ENCODE measurements around the gene CACNA2D4. TPM values are rescaled to one million over a fixed set of nuclear protein-coding genes. Genes with fewer than 3 reads are reported as not detected.
"Not testable (repeated sequence)": the region's sequence is repeated elsewhere in the genome, so short reads cannot be mapped to it uniquely, and the experiment has no call there.

CACNA2D4 gene
- total RNA-seq, 1 experiment from 2014 or later: 0.74 TPM

DNA sequence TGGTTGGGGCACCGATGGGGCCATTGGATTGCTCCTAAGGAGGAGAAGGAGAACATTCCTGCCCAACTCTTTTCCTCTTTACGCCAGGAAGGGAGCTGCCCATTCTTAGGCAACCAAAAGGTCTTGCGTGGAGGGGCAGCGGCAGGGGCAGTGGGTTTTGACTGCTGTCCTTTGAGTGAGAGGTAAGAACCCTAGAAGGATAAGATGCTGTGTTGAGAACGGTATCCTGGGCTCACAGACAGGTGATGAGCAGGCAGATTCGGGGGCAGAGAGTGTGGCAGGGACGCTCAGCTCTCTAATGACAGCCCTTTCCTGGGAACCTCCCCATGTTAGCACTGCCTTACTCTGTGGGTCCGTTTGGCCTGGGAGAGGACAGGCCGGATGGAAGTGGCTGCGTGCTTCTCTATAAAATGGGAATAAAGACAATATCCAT, 84.8 kb downstream of the CACNA2D4 start:
- no peak for DNase-seq (ENCODE audit: low read depth)

DNA sequence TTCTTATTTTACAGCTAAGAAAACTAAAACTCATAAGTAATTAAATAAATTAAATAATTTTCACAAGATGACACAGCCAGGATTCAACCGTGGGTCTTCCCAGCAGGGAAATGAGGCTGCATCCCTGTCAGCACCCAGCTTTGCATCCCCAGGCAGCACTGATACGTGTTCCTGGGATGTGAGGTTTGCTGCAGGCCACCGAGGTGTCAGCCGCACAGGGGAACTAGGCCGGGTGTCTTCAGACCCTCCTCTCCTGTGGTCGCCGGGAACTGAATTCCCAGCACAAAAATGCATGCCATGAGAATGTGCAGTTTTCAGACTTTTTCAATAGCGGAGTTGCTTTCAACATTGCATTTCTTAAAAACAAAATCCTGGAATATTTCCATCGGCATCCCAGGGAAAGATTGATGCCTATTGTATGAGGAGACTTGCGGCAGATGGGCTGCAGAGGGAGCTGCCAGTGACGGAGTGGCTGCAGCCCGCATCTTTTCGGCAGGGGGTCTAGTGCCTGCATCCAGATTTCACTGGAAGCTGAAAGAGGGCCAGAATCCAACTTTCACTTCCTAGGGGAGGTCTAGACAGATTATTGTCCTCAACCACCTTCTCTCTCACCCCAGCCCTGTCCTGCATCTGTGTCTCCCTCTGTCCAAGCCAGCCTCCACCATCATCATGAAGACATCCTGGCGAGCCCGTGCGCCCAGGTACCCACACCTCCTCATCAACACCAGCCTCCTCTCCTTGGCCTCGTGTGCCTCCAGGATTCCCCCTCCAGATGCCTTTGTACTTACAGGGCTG, 85.5 kb downstream of the CACNA2D4 start:
- DNase-seq (ENCODE audit: low read depth): no peak

DNA sequence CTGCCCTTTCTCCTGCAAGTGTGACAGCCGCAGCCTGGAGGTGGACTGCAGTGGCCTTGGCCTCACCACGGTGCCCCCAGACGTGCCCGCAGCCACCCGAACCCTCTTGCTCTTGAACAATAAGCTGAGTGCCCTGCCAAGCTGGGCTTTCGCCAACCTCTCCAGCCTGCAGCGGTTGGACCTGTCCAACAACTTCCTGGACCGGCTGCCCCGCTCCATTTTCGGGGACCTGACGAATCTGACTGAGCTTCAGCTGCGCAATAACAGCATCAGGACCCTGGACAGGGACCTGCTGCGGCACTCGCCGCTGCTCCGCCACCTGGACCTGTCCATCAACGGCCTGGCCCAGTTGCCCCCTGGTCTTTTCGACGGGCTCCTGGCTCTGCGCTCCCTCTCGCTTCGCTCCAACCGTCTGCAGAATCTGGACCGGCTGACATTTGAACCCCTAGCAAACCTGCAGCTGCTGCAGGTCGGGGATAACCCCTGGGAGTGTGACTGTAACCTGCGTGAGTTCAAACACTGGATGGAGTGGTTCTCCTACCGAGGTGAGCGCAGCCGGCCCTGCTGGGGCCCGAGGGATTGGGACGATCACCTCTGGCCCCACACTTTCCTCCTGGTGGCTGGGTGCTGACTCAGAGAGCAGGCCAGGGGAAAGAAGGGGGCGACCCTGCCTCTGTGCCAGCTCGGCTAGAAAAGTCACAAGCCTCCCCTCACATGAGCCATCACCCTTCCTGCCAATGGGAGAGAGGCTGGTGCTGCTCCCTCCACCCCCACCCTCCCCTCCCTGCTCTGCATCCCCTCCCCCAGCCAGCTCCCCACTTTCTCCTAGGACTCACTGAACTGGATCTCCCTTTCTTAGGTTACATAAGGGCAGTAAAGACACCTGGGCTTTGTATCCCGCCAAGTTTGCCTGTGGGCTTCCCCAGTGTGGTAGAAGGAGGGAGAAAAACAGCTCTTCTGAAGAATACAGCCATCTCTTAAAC, 87.2 kb downstream of the CACNA2D4 start:
- DNase-seq (ENCODE audit: low read depth): peak; percentile 66

DNA sequence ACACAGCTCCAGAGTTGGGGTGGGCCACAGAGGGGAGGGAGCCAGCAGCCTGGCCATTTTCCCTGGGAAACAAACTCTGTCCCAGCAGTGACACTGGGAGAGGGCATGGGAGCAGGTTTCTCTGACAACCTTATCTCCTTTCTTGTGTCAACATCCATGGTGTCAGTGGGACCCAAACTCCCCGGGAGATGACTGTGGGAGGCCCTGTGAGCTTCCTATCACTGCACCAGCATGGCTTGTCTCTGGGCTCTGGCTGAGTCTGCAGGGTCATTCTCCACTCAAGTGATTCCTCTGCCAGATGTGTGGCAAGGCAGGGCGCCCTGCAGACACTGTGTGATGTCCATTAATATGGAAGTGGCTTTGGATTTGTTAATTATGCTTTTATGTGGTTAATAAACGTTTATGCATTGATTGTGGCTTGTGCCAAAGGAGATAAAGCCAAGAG, 88.0 kb downstream of the CACNA2D4 start:
- DNase-seq (ENCODE audit: low read depth): no peak

DNA sequence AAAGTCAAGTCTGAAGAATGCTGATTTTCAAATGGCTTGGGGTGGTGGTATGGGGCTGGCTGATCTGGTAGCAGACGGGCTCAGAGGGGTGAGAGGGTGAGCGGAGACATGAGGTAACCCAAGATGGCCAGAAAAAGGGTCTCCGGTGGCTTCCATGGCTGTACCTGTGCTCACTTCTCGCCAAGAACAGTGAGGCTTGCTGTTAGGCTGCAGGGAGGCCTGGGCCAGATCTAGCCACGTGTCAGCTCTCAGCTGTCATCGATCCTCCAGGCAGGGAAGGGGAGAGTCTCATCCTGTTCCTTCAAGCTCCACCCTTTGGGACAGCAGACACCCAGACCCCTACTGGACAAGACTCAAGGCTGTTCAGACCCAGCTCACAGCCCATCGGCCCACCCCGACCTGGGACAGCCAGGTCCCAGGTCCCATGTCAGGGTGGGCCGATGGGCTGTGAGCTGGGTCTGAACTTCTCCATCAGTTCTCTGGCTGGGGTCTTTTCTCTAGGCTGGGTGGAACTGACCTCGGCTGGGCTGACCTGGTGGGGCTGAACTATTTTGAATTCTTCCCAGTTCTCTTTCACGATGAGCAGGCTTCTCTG, 89.0 kb downstream of the CACNA2D4 start:
- DNase-seq (ENCODE audit: low read depth): no peak

DNA sequence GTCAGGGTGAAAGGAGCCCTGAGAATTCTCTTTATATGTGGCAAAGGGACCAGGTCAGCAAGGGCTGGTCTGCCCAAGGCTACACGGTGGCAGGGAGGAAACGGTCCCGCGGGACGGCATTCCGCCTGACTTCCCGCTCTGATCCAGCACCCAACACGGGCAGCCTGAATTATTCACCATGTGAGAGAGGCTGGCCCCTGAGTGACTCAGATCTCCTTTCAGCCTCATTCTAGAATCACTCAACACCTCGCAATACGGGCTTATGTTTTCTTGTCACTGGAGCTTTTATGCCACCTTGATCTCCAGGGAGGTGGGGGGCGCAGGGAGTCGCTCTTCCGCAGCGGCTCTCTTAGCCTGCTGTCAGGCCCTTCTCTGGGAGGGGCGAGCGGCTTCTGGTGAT, 89.6 kb downstream of the CACNA2D4 start:
- peak; percentile 78 for DNase-seq (ENCODE audit: low read depth)

DNA sequence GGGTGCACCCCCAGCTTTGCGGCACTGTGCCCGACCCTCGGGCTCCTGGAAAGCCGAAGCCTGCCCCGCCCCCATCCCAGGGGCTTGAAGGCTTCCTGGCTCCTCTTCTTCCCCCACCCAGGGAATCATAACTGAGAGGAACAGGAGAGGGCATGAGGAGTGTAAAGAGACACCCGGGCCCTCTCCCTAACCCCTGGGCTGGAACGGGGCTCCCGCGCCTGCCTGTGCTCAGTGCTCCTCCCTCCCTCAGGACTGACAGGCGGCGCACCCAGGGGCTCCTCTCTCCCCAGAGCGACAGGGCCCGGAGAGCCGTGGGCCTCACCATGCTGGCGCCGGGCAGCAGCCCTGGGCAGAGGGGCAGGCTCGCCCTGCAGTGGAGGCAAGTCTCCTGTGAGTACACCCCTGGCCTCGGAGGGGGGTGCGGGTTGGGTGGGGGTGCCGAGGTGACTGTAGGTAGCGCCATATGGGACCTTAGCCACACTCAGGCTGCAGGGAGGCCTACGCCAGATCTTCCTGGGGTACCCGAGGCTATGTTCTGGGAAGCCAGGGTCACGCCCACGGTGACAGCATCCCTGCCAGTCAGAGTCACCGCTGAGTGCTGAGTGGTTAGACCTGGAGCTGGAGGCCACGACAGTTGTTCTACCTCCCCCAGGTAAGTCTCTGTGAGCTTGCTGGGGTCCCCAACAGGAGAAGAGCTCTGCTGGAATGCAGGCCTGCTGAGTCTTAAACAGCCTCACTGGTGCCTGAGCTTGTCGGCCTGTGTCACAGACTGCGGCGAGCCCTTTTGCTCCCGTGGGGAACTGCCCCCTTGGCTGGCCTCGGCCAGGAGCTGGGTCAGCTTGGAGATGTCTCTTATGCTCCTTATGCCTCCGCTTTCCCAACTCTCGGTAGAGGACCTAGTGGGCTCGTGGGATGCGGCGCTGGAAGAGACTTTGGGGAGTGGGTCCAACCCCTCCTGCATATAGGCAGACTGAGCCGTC, 90.3 kb downstream of the CACNA2D4 start:
- DNase-seq (ENCODE audit: low read depth): no peak

DNA sequence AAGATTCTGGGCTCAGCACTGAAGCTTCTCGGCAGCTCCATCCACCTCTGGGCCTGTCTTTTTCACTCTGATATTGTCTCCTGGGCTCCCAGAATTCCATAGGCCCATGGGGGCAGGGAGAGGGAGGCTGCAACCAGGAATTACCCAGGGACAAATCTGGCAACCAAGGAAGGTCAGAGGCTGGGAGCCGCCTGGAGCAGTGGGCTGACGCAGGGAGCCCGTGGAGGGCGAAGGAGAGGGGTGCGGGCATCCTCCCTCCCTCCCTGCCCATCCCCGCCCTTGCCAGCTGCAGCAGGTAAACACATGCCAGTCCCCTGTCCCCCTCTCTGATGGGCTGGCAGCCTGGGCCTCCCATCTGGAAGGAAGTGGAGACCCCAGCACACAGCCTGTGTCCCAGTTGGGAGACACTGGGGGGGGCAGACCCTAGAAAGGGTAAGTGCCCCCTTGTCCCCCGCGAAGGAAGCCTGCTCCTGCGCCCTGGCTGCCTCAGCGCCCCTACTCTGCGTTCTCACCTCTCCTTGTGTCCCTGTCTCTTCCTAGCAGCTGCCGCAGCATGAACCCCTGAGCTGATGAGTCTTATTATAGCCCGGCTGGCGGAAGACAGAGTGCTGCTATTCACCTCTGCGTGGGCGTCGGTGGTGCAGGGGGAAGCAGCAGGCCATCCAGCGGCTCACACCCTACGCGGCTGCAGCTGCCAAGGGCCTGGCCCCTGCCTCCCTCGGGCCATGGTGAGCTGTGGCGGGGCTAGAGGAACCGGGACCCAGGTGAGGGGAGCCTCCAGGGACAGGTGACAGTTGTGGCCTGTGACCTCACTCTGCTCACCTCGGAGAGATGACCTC, 91.4 kb downstream of the CACNA2D4 start:
- DNase-seq (ENCODE audit: low read depth): peak; percentile 36

DNA sequence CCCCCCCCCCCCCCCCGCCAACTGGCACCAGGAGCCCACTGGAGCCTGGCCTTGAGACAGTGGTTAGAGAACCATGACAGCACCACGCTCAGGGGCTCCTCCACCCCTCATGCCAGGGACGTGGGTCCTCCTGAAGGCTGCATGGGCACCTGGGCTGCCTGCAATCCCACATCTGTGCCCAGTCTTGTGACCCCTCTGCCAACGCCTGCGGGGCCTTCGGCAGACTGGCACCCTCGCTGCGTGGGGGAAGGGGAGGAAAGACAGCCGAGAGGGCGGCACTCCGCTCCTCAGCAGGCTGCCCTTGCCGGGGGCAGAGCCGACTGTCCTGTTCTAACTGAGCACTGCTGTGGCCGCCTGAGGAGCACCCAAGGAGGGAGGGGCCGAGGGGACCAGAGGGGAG, 92.1 kb downstream of the CACNA2D4 start:
- DNase-seq (ENCODE audit: low read depth): no peak

DNA sequence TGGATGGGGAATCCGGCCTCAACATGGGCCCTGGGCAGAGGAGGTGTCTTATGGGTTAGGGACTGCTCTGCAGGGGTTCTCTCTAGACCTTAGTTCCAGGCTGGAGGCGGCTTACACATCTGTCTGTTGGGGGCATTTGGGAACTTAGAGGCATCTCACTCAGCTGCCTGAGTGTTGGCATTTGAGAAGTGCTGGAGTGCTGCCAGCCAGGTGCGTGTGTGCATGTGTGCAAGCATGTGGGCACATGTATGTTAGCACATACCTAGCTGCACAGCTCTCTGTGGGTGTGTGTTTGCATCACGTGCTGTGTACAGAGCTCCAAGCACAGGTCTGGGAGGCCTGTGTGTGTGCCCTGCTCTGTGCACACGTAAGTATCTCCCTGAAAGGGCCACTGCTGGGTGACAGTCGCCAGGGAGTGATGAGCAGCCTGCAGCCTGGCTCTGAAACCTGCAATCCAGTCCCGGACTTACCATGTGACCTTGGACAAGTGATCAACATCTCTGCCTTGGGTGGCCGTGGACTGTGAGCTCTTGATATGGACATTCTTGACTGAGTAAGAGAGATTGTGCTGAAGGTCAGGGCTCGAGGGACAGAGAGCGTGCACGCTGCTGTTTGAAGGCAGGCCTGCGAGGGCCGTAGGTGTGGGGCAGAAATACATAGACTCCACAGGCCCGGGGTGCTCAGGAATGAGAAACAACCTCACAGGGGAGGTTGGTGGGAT, 92.9 kb downstream of the CACNA2D4 start:
- DNase-seq (ENCODE audit: low read depth): no peak

DNA sequence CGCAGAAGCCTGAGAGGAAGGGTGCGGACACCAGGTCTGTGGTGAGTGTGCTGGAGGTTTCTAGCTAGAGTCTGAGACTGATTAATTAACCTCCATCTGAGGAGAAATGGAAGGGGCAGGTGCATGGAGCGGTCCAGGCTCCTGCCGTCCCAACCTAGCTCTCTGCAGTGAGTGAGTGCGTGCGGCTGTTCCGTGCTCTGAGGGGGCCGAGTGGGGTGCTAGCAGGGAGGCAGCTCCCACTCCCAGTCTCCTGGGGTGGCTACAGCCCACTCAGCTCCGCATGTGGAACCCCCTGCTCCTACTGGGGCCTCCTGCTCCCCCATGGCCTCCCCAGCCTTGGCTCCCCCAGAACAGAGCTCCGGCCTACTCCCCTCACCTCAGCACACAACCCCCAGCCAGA, 95.2 kb downstream of the CACNA2D4 start:
- DNase-seq (ENCODE audit: low read depth): no peak

DNA sequence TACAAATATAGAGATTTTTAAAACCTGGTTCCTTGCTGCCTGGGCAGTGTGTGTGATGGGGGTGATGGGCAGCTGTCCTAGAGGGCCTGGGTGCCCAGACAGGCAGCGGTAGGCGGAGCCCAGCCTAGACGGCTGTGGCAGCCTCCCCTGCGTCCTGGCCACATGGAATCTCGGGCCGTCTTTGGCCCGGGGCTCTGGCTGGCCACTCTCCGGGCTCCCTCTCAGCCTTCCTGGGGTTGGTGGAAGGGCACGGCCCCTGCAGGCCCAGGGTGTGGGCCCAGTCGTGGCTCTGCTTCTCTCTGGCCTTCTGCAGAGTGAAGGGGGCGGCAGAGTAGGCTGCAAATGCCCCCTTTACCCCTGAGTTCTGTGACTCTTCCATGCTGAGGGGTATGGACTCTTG, 95.8 kb downstream of the CACNA2D4 start:
- no peak for DNase-seq (ENCODE audit: low read depth)

DNA sequence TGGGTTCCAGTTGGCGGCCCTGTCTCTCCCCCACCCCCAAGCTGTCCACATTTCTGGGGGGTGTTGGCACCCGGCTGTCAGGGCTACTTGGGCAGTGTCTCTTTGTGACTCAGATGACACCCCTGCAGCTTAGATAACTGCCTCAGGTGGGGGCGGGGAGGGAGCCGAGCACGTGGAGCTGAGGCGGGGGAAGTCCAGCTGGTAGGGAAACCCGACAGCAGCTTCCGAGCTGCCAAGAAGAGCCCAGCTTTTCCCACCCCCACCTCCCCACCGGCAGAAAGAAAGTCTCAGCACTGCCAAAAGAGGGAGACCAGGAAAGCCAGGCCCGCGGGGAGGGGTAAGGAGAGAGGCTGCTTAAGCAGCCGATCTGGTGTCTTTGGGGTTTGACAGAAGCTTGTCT, 96.6 kb downstream of the CACNA2D4 start:
- no peak for DNase-seq (ENCODE audit: low read depth)

DNA sequence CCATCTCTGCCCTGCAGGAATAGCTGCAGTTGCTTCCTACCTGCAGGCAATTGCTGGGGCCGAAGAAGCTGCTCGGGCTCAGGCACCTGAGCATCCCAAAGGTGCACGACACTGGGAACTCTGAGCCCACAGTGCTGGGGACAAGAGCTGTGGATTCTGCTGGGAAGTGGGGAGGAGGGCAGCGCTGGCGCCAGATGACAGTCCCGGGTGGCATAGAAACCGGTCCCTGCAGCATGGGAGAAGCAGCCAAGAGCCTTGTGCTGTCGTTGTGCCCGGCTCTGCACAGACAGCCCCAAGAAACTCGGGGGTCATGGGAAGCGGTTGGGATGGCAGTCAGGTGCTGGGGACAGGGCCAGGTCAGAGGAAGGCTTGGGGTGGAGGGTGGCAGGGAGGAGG, 97.6 kb downstream of the CACNA2D4 start:
- no peak for DNase-seq (ENCODE audit: low read depth)

DNA sequence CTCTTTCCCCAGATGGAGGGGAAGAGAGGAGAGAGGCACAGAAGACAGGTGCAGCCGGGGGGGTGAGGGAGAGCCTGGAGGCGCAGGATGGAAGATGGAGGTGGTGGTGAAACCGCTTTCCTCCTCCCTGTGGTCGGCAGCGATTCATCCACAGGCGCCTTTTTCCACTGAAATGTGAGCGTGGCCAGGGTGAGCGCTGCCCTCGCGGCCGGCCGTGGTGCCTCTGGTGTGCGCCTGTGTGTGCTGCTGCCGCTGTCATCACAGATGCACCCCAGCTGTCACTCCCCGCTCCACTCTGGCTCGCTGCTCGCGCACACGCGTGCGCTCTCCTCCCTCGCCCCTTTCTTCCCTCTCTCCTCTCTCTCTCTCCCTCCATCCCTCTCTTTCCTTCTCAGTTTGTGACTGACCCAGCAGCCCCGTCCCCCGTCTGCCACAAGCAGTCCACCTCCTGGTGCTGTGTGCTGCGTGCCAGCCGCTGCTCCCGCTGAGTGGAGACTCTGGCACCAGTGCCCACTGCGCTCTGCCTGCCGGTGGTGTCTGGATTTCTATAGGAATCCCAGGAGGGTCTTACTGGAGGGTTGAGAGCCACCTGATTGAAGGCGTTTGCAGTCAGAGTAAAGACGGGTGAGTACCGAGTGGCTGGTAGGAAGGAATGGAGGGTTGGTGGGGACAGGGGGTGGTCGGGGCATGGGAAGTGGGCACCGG, 98.1 kb downstream of the CACNA2D4 start, which contains the start of gene LRTM2:
LRTM2 (plus strand) TSS at position 375 of the 705 bp plus-strand sequence. CDS start 7,584 bp downstream, outside the sequence.
- DNase-seq (ENCODE audit: low read depth): no peak

DNA sequence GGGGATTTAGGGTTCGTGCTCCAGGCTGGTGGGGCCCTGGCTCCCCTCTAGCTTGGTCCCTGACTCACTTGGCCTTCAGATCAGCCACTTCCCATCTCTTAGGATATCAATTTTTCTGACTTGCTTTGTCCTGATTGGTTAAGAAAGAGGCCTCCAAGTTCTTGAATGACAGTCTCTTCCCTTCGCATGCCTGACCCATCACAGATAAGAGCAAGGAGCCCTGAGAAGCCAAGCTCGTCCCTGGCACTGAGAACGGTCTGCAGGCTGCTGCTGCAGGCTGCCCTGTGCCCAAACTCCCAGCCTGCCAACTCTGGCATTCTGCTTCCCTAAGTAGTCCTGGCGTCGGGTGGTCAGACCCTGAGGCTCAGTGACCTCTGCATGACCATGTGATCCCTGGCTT, 98.9 kb downstream of the CACNA2D4 start:
- DNase-seq (ENCODE audit: low read depth): no peak

DNA sequence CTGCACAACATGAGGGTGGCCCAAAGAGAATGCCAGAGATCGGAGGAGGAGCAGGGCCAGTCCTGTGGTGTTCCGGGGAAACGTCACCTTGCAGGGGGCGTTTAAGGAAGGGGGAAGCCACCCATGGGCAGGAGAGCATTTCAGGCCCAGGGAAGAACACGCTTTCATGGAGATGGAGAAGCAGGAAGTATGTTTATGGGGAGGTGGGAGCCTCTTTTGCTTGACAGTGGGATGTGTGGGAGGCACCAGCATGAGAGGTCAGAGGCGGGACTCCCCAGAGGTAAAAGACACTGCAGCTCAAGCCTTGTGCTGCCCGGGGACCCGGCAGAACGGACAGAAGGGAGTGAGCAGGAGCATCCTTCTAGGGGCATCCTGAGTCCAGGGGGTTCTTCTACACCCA, 99.4 kb downstream of the CACNA2D4 start:
- no peak for DNase-seq (ENCODE audit: low read depth)

DNA sequence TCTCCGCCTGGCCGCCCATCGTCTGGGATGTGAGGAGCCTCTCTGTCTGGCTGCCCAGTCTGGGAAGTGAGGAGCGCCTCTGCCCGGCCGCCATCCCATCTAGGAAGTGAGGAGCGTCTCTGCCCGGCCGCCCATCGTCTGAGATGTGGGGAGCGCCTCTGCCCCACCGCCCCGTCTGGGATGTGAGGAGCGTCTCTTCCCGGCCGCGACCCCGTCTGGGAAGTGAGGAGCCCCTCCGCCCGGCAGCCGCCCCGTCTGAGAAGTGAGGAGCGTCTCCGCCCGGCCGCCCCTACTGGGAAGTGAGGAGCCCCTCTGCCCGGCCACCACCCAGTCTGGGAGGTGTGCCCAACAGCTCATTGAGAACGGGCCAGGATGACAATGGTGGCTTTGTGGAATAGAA, 100.5 kb downstream of the CACNA2D4 start:
- not testable (repeated sequence) for DNase-seq (ENCODE audit: low read depth)
